Mucosa of rectum (tissue), 2 donors: ENCODE measurements around the gene ELL.

Experiments
- H3K27ac ChIP-seq, 2 donors: one replicate each; pipeline ENCODE4 v1.7.0; 2013; ENCODE audit warnings: inconsistent platforms in 2 of 2, low read depth in 2 of 2, low read length in 2 of 2
- H3K27me3 ChIP-seq, 2 donors: one replicate each; pipeline ENCODE4 v1.7.0; 2013; ENCODE audit warnings: low read length in 2 of 2; ENCODE audit not compliant: control insufficient read depth in 2 of 2, insufficient read depth in 2 of 2
- H3K36me3 ChIP-seq, 2 donors: one replicate each; pipeline ENCODE4 v1.7.0; 2013; ENCODE audit warnings: low read length in 2 of 2; ENCODE audit not compliant: control insufficient read depth in 2 of 2, insufficient read depth in 2 of 2
- H3K4me1 ChIP-seq, 2 donors: one replicate each; pipeline ENCODE4 v1.7.0; 2013; ENCODE audit warnings: low read length in 2 of 2, mild to moderate bottlenecking in 1 of 2; ENCODE audit not compliant: control insufficient read depth in 2 of 2, insufficient read depth in 2 of 2
- H3K4me3 ChIP-seq, 2 donors: one replicate each; pipeline ENCODE4 v1.7.0; 2013; ENCODE audit warnings: low read length in 2 of 2
- H3K9ac ChIP-seq, 2 donors: one replicate each; pipeline ENCODE4 v1.7.0; 2013; ENCODE audit warnings: low read length in 2 of 2, low read depth in 1 of 2, mild to moderate bottlenecking in 1 of 2
- H3K9me3 ChIP-seq, 2 donors: one replicate each; pipeline ENCODE4 v1.7.0; 2013; ENCODE audit warnings: low read length in 2 of 2; ENCODE audit not compliant: control insufficient read depth in 2 of 2
- donor health status: healthy.
- donor health status: Normal muscosa, but diverticular disease.

Gene ELL

DNA sequence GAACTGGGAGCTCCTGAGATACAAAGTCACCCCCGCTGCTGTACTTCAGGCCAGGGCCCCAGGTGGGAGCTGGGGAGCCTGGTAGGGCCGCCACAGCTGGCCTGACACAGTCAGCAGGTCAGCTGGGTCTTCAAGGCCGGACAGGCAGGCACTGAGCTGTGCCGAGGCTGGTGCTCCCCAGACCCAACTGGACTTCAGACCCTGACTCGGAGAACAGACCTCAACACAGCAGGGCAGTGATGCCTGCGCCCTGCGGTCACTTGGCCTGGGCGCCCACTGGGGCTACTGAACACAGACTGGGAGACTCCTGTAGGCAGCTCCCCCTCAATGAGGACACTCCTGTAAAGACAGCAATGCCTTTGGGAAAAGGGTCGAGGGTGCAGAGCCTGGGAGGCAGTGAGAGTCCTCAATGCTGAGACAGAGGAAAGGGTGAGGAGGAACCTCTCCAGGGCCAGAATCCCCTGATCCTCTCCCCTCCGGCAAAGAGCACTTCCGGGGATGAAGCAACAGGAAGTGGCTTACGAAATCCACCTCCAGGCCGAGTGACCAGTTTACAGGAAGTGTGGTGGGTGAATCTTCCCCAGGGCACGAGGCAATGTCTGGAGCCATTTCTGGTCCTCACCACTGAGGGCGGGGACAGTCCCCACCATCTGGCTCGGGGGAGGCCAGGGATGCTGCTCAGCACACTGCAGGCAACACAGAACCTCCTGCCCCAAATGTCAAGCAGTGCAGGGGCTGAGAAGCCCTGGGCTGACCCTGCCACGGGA is 43.1 kb downstream of the ELL start:
- H3K27ac ChIP-seq = peak overlapping the region; percentile 63 to 71
- H3K36me3 ChIP-seq = no peaks in the 10 kb centered on the region
- no peaks in the 10 kb centered on the region for H3K9me3 ChIP-seq
- no peak overlapping the region for H3K4me3 ChIP-seq
- peaks cover 42 to 55% of the 10 kb centered on the region in 2 donors for H3K4me1 ChIP-seq
- H3K27me3 ChIP-seq = no peaks in the 10 kb centered on the region
- H3K9ac ChIP-seq = peak overlapping the region in 1 of 2 donors; percentile 32

DNA sequence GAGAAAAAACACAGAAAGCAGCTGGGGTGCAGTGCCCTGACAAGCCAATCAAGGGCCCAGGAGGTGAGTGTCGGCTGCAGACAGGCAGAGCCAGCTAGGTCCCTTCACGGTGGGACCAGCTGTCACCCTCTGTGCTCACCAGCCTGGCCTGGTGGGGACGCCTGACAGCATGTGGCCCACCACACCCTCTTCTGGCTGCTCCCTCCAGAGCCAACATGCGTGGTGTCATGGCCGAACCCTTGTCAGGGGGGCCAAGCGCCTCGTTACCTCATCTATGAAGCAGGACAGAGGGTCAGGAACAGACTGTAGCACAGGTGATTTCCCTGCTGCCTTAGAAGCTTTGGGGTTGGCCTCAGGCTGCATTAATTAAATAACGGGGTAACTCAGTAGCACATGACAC is 43.9 kb downstream of the ELL start:
- no peak overlapping the region for H3K9ac ChIP-seq
- H3K27me3 ChIP-seq = no peaks in the 10 kb centered on the region
- H3K27ac ChIP-seq = peak overlapping the region in 1 of 2 donors; percentile 71
- H3K4me1 ChIP-seq = peaks cover 47 to 50% of the 10 kb centered on the region in 2 donors
- H3K4me3 ChIP-seq = no peak overlapping the region
- H3K36me3 ChIP-seq = no peaks in the 10 kb centered on the region
- H3K9me3 ChIP-seq = no peaks in the 10 kb centered on the region

DNA sequence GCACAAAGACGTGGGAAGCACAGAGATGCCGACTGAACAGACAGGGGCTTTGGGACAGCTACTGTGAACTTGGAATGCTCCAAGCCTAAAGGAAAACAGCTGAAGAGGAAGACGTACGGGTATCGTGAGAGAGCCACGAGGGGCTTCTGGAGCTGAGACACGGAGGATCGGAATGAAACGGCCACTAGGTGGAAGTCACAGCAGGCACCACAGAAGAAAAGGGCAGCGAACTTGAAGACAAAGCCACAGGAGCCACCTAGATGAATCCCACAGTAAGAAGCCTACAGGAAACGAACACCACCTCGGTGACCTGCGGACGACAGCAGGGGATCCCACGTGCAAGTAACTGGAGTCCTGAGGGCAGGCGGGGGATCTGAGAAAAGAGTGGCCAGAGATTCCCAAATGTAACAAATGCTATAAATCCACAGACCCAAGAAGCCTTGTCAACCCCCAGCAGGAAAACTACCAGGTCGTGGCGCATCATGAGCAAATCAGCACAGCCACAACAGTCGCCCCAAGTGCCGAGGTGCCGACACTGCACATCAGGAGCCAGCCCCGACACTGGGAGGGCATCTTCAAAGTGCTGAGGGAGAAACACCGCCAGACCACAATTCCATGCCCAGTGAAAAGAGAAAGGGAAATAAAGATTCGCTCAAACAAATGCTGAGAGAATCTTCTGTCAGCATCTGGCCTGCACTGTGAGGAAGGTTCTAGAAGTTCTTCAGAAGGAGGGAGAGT is 44.7 kb downstream of the ELL start:
- H3K36me3 ChIP-seq = peaks cover 4 to 5% of the 10 kb centered on the region in 2 donors
- H3K27ac ChIP-seq = no peak overlapping the region
- no peak overlapping the region for H3K9ac ChIP-seq
- H3K4me1 ChIP-seq = peaks cover 47 to 50% of the 10 kb centered on the region in 2 donors
- H3K27me3 ChIP-seq = no peaks in the 10 kb centered on the region
- no peak overlapping the region for H3K4me3 ChIP-seq
- no peaks in the 10 kb centered on the region for H3K9me3 ChIP-seq

DNA sequence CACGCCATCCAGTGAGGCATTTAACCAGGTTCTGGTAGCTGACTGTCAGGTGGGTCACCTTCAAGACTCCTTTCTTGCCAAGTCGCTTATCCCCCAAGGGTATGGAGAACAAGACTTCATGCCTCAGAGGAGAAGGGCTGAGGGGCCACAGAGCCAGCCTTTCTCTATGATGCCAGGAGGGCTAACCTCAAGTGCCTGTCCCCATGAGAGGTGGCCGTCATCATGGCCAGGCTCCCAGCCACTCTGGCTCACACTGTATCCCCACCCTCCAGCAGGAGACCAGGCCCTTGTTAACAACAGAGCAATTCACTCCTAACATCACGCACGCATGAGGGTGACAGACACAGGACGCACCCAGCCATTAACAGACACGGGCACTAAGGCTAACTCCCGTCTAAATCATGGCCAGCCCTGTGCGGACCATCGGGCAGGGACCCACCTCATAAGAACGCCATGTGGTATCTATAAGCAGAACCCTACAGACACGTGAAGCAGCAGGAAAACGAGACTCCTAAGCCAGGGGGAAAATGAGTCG is 45.3 kb downstream of the ELL start:
- no peak overlapping the region for H3K9ac ChIP-seq
- no peak overlapping the region for H3K4me3 ChIP-seq
- H3K27ac ChIP-seq = no peak overlapping the region
- peaks cover 47 to 50% of the 10 kb centered on the region in 2 donors for H3K4me1 ChIP-seq
- H3K36me3 ChIP-seq = peaks cover 4 to 6% of the 10 kb centered on the region in 2 donors
- no peaks in the 10 kb centered on the region for H3K27me3 ChIP-seq
- no peaks in the 10 kb centered on the region for H3K9me3 ChIP-seq

DNA sequence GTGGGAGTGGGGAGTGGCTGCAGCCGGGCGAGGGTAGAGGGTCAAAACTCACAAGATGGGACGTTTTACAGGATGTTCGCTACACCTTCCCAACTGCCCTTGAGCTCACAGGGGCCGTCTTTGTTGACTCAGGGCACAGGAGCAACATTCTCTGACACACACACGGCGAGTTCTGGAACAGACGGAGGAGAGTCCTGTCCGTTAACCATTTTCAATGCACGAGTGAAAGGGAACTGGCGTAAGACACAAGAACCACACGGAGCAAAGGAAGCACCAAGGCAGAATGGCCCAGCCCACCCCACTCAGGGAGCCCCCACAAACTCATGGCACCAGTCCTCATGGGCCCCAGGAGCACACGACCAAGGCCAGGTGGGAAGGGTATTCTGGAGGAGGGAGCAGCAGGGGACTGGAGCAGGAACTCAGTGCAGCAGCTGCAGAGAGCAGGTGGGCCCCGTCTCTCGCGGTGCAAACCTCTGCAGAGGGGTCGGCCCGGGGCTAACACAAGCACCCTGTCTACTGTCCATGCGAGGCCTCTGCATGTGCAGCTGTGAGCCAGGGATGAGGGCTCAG is 46.0 kb downstream of the ELL start:
- H3K4me1 ChIP-seq = peaks cover 47 to 50% of the 10 kb centered on the region in 2 donors
- peak overlapping the region in 1 of 2 donors; percentile 9 for H3K27ac ChIP-seq
- H3K9me3 ChIP-seq = no peaks in the 10 kb centered on the region

DNA sequence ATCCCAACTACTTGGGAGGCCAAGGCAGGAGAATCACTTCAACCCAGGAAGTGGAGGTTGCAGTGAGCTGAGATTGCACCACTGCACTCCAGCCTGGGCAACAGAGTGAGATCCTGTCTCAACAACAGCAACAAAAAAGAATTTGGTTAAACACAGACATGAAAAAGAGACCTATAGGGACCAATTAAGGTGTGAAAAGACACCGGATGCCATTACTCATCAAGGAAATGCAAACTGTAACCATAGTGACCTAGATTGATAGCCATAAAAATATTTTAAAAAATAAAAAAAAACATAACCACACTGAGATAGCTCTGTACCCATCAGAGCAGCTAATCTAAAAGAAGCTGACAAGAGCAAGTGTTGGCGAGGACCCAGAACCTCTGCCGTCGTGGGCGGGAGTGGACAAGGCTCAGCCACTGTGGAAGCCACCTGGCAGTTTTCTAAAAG is 46.8 kb downstream of the ELL start:
- Histone ChIP-seq H3K27me3 (no peaks in the 10 kb centered on the region), H3K4me3 (no peak overlapping the region), H3K9me3 (no peaks in the 10 kb centered on the region), H3K4me1 (peaks cover 40 to 45% of the 10 kb centered on the region in 2 donors), H3K36me3 (peaks cover 10 to 13% of the 10 kb centered on the region in 2 donors), H3K9ac (no peak overlapping the region), H3K27ac (peak overlapping the region in 1 of 2 donors; percentile 43)

More for the DNA sequence above, 46.0 kb downstream of the ELL start:
- H3K9ac ChIP-seq = no peak overlapping the region
- no peaks in the 10 kb centered on the region for H3K27me3 ChIP-seq
- H3K36me3 ChIP-seq = peaks cover 7 to 8% of the 10 kb centered on the region in 2 donors
- H3K4me3 ChIP-seq = no peak overlapping the region

DNA sequence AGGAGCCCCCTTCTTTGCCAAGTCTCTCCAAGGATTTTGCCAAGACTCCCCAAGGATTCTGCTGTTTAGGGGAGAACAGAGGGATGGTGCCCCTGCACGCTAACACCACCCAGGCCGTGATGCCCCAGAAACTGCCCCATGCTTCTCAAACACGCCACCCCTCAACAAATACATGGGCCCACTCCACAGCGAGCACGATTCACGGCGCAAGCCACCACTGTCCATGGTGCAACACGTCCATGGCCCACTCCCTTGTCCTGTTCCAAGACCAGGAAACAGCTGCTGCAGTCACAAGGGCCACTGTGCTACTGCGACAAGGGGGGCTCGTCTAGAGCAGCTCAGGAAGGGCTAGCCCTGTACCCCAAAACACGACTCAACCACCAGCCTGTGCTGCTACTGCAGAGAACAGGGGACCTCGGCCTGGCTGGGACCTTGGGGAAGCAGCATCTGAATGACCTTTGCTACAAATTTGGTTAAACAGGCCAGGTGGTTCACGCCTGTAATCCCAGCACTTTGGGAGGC is 47.4 kb downstream of the ELL start:
- Histone ChIP-seq H3K9me3 (no peaks in the 10 kb centered on the region), H3K9ac (no peak overlapping the region), H3K4me3 (no peak overlapping the region), H3K27me3 (no peaks in the 10 kb centered on the region), H3K27ac (peak overlapping the region in 1 of 2 donors; percentile 43), H3K36me3 (peaks cover 10 to 13% of the 10 kb centered on the region in 2 donors), H3K4me1 (peaks cover 37 to 41% of the 10 kb centered on the region in 2 donors)

DNA sequence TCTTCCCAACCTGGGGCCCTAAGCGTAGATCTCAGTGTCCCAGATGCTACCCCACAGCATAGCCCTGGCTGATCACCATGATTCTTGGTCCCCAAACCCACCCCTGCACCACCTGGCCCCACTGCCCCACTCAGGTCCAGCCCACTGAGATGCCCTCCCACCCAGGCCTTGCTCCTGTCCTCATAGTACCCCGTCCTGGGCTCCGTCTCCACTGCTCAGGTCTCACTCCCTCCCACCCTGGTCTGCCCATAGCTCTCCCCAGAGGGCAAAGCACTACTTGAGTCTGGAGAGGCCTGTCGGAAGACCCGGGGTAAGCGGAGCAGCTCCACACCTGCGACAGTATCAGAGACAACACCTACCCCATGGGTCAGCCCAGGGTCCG is 48.2 kb downstream of the ELL start:
- peak overlapping the region; percentile 48 to 53 for H3K27ac ChIP-seq
- peaks cover 32 to 37% of the 10 kb centered on the region in 2 donors for H3K4me1 ChIP-seq
- no peaks in the 10 kb centered on the region for H3K9me3 ChIP-seq
- no peak overlapping the region for H3K4me3 ChIP-seq
- peaks cover 10 to 13% of the 10 kb centered on the region in 2 donors for H3K36me3 ChIP-seq
- no peaks in the 10 kb centered on the region for H3K27me3 ChIP-seq
- H3K9ac ChIP-seq = no peak overlapping the region

DNA sequence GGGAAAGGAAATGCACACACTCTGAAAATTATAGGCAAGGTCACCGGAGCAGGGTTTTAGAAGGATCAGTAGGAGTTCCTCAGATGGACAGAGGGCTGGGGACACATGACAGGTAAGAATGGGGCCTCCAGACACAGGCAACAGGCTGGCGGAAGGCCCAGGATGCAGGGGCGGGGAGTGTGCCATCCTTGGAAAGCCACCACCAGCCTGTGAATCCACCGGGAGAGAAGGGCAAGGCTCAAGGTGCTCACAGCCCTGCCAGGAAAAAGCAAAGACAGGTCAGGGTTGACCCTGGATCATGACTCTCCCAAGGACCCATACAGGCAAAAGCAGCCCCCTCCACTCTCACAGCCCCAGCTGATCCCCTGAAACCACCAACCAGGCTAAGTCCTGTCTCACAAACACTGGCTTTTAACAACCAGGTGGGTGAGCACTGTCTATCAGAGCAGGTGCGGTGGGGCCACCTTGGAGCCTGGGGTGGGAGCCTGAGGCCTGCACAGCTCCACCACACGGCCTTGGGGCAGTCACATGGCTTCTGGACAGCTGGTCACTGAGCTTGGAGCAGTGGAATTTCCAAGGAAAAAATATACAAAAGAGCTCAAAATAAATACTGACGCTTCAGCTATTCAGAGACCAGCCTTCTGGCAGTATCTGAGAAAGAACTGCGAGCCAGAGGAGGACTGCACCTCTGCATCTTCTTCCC is 48.7 kb downstream of the ELL start:
- peaks cover 10 to 13% of the 10 kb centered on the region in 2 donors for H3K36me3 ChIP-seq
- H3K4me1 ChIP-seq = peaks cover 30 to 35% of the 10 kb centered on the region in 2 donors
- no peaks in the 10 kb centered on the region for H3K27me3 ChIP-seq
- H3K27ac ChIP-seq = peak overlapping the region; percentile 48 to 53
- H3K9me3 ChIP-seq = no peaks in the 10 kb centered on the region
- H3K4me3 ChIP-seq = no peak overlapping the region
- H3K9ac ChIP-seq = no peak overlapping the region
